Neural progenitor cell (in vitro differentiated cells): Measurements from ENCODE around the gene FYN. TPM values are rescaled to one million over a fixed set of nuclear protein-coding genes. Genes with fewer than 3 reads are reported as not detected.

Experiments used
- DNase-seq: peaks from one replicate; pipeline ENCODE4 v3.0.0-alpha.2; 2016; ENCODE audit warnings: low spot score
- H2AFZ ChIP-seq: fragments of 200-600 bp; sonication (generic); replicated peaks from 2 replicates; pipeline ENCODE4 v1.6.1; 2016; ENCODE audit warnings: antibody characterized with exemption
- H3F3A ChIP-seq: fragments of 200-600 bp; sonication (generic); 2 replicates; pipeline ENCODE4 v1.6.1; 2016; ENCODE audit warnings: antibody characterized with exemption, low read depth
- H3K27ac ChIP-seq: fragments of 200-600 bp; sonication (generic); 2 replicates; pipeline ENCODE4 v1.5.1; 2016; ENCODE audit warnings: mild to moderate bottlenecking
- H3K27me3 ChIP-seq: fragments of 200-600 bp; sonication (generic); 2 replicates; pipeline ENCODE4 v1.6.1; 2016; ENCODE audit warnings: mild to moderate bottlenecking, moderate library complexity
- H3K36me3 ChIP-seq: fragments of 200-600 bp; sonication (generic); 2 replicates; pipeline ENCODE4 v1.5.1; 2016
- H3K4me1 ChIP-seq: fragments of 200-600 bp; sonication (generic); 2 replicates; pipeline ENCODE4 v1.6.1; 2016; ENCODE audit warnings: mixed run types
- H3K4me2 ChIP-seq: fragments of 200-600 bp; sonication (generic); 2 replicates; pipeline ENCODE4 v1.6.1; 2016
- H3K4me3 ChIP-seq: fragments of 200-600 bp; sonication (generic); 2 replicates; pipeline ENCODE4 v1.5.1; 2016
- H3K79me2 ChIP-seq: fragments of 200-600 bp; sonication (generic); 2 replicates; pipeline ENCODE4 v1.6.1; 2016; ENCODE audit warnings: low read depth
- H3K9ac ChIP-seq: fragments of 200-600 bp; sonication (generic); 2 replicates; pipeline ENCODE4 v1.6.1; 2016
- H3K9me3 ChIP-seq: fragments of 200-600 bp; sonication (generic); 2 replicates; pipeline ENCODE4 v1.5.1; 2016; ENCODE audit warnings: low read depth
- H4K20me1 ChIP-seq: fragments of 200-600 bp; sonication (generic); 2 replicates; pipeline ENCODE4 v1.6.1; 2016; ENCODE audit warnings: low read depth
- H3K27ac Mint-ChIP-seq: 3 replicates; pipeline ENCODE4 v1.8.0; 2021; ENCODE audit warnings: mixed read lengths
- H3K27me3 Mint-ChIP-seq: 2 replicates; pipeline ENCODE4 v1.8.0; 2022; ENCODE audit warnings: low read depth, mild to moderate bottlenecking, inconsistent platforms, moderate library complexity, mixed read lengths; ENCODE audit not compliant: insufficient read depth
- H3K36me3 Mint-ChIP-seq: 3 replicates; pipeline ENCODE4 v1.8.0; 2021; ENCODE audit warnings: mixed read lengths
- H3K4me1 Mint-ChIP-seq: 3 replicates; pipeline ENCODE4 v1.8.0; 2021; ENCODE audit warnings: mixed read lengths
- H3K4me3 Mint-ChIP-seq: 3 replicates; pipeline ENCODE4 v1.8.0; 2021; ENCODE audit warnings: mild to moderate bottlenecking, moderate library complexity, mixed read lengths
- H3K9me3 Mint-ChIP-seq: 3 replicates; pipeline ENCODE4 v1.8.0; 2020; ENCODE audit warnings: mixed read lengths
- CTCF ChIP-seq: fragments of 200-600 bp; sonication (generic); IDR thresholded peaks from 2 replicates; pipeline ENCODE4 v1.5.1; 2017; ENCODE audit warnings: antibody characterized with exemption, mild to moderate bottlenecking
- EZH2 ChIP-seq: fragments of 200-600 bp; sonication (generic); IDR thresholded peaks from 2 replicates; pipeline ENCODE4 v1.6.1; 2017; ENCODE audit warnings: antibody characterized with exemption, mild to moderate bottlenecking, moderate library complexity
- EZH2phosphoT487 ChIP-seq: fragments of 200-600 bp; sonication (generic); IDR thresholded peaks from 2 replicates; pipeline ENCODE4 v1.6.1; 2017; ENCODE audit warnings: antibody characterized with exemption
- total RNA-seq: library from RNA; depleted of rRNA; stranded (reverse); fragments of >200 nt; gene quantifications from 2 replicates; pipeline ENCODE4 v1.2.3, GENCODE V29; 2015; ENCODE audit warnings: low replicate concordance

Gene FYN
- total RNA-seq, 1 donor from 2014 or later: 167 TPM

DNA sequence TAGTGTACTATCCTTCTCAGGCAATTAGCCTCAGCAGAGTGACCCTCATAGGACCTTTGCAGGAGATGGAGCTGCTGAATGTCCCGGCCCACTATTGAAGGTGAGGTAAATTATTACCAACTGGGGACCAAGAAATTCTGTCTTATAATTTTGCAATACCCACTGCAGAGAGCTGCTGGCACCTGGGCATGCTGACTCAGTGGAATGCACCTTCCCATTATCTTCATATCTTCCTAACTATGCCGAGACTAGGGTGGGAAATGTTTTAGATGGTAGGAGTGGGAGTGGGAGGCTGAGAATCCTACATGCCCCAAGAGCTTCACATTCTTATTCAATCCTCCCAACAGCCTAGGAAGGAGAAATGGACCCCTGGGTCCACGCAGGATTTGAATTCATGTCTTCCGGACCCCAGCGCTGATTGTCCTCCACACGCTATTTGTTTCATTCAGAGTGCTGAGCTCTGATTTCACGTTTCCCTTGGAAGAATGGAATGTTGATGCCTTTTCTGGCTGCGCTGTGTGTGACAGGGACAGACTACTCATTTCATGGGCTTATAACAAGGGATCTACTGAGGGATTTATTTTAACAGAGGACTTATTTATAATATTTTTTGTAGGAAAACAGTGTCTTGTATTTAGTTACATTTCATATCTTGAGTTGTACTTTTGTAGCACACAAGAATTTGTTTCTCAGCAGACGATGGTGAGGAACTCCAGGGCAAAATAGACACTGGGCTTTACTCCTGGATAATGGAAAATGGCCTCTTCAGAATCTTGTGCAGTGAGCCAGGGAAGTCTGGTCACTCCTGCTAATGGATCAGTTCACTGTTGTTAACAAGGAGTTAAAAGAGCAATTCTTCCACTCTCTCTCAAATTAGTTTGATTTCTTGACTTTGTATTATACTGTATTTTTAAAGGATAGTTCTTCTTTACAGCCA is 66.4 kb downstream of the FYN start:
- Mint-ChIP-seq H3K4me1 (peaks cover 53% of the 10 kb centered on the region), H3K36me3 (peaks cover 14% of the 10 kb centered on the region), H3K9me3 (no peaks in the 10 kb centered on the region), H3K27ac (peak overlapping the region; percentile 18), H3K27me3 (no peaks in the 10 kb centered on the region), H3K4me3 (no peak overlapping the region)
- H3K9me3 ChIP-seq: no peaks in the 10 kb centered on the region
- H3K36me3 ChIP-seq: no peaks in the 10 kb centered on the region
- H3K9ac ChIP-seq: no peak overlapping the region
- no peak overlapping the region for H3K27ac ChIP-seq
- H3K4me2 ChIP-seq: no peak overlapping the region
- H4K20me1 ChIP-seq: peaks cover 3% of the 10 kb centered on the region
- H3K4me1 ChIP-seq: peaks cover 22% of the 10 kb centered on the region
- H3F3A ChIP-seq: no peaks in the 10 kb centered on the region
- no peak for DNase-seq
- H3K79me2 ChIP-seq: no peaks in the 10 kb centered on the region
- H2AFZ ChIP-seq: no peak overlapping the region
- H3K27me3 ChIP-seq: no peaks in the 10 kb centered on the region
- TF ChIP-seq EZH2 (no peak), CTCF (no peak), EZH2phosphoT487 (no peak)
- H3K4me3 ChIP-seq: no peak overlapping the region

DNA sequence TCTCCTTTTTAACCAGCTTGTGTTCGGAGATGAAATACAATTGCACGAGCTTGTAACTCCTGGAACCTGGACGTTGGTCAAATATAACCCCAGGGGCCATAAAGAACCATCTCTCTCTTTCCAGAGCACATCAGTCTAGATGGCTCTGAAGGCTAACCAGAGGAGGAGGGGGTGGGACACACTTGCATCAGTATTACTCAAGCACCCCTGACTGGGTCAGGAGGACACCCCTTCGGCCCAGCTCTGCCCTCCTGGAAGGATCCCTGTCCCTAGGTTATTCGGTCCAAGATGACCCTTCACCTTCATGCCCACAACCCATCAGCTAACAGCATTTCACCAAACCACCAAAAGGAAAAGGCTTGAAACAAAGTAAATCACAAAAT is 67.1 kb downstream of the FYN start:
- no peak overlapping the region for H2AFZ ChIP-seq
- no peak overlapping the region for H3K4me3 ChIP-seq
- Mint-ChIP-seq H3K27me3 (no peaks in the 10 kb centered on the region), H3K4me1 (peaks cover 52% of the 10 kb centered on the region), H3K27ac (peak overlapping the region; percentile 73), H3K9me3 (no peaks in the 10 kb centered on the region), H3K4me3 (no peak overlapping the region), H3K36me3 (peaks cover 17% of the 10 kb centered on the region)
- no peaks in the 10 kb centered on the region for H3K79me2 ChIP-seq
- no peak overlapping the region for H3K27ac ChIP-seq
- H3K4me1 ChIP-seq: peaks cover 22% of the 10 kb centered on the region
- no peak for TF ChIP-seq EZH2phosphoT487
- no peak for TF ChIP-seq EZH2
- no peak for TF ChIP-seq CTCF
- H3F3A ChIP-seq: no peaks in the 10 kb centered on the region
- no peak for DNase-seq
- H3K27me3 ChIP-seq: no peaks in the 10 kb centered on the region
- peaks cover 3% of the 10 kb centered on the region for H4K20me1 ChIP-seq
- no peak overlapping the region for H3K4me2 ChIP-seq
- no peak overlapping the region for H3K9ac ChIP-seq
- no peaks in the 10 kb centered on the region for H3K9me3 ChIP-seq
- no peaks in the 10 kb centered on the region for H3K36me3 ChIP-seq

DNA sequence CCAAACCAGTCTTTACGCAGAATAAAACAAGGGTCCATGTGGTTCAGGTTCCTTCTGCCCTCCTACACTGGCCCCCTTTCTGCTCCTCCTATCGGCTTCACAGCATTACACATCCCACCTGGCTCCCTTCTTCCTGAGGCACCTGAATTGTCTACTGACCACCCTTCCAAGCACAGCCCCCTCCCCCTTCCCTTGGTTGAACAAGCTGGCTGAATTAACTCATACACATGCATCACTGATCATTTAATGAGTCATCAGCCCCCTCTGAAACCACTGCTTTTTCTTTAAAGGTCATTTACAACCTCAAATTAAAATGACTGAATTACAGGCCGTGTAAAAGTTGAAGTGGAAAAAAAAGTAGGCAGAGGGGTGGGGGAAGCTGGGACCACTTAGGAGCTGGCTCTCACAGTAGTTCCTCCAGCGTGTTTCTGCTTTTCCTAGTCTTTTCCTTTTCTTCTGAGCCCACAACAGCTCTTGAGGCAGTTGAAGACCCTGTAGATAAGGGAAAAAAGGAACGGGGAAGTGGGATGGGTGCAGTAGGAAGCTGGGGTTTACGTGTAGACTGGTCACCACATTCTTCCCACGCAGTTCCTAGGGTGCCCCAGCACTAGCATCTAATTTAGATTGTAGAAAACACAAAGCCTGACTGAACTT is 67.6 kb downstream of the FYN start:
- no peak overlapping the region for H3K4me3 Mint-ChIP-seq
- H3K4me1 Mint-ChIP-seq: peaks cover 54% of the 10 kb centered on the region
- no peaks in the 10 kb centered on the region for H3F3A ChIP-seq
- H3K9me3 ChIP-seq: no peaks in the 10 kb centered on the region
- no peak overlapping the region for H3K4me2 ChIP-seq
- H3K36me3 Mint-ChIP-seq: peaks cover 19% of the 10 kb centered on the region
- no peak overlapping the region for H3K9ac ChIP-seq
- H3K27ac Mint-ChIP-seq: peak overlapping the region; percentile 73
- TF ChIP-seq EZH2 (no peak), CTCF (no peak), EZH2phosphoT487 (no peak)
- H3K4me3 ChIP-seq: no peak overlapping the region
- peaks cover 20% of the 10 kb centered on the region for H3K4me1 ChIP-seq
- no peaks in the 10 kb centered on the region for H3K27me3 Mint-ChIP-seq
- H3K36me3 ChIP-seq: no peaks in the 10 kb centered on the region
- peaks cover 3% of the 10 kb centered on the region for H4K20me1 ChIP-seq
- DNase-seq: peak; percentile 24
- H3K79me2 ChIP-seq: no peaks in the 10 kb centered on the region
- no peaks in the 10 kb centered on the region for H3K9me3 Mint-ChIP-seq
- no peak overlapping the region for H2AFZ ChIP-seq
- H3K27me3 ChIP-seq: no peaks in the 10 kb centered on the region
- H3K27ac ChIP-seq: no peak overlapping the region
